Nephron progenitor cell (in vitro differentiated cells): ENCODE measurements around the gene CYP26A1.

ENCODE experiments used
- DNase-seq: peaks from one replicate; pipeline ENCODE4 v3.0.0; 2021
- H3K27ac Mint-ChIP-seq: 2 replicates; pipeline ENCODE4 v1.8.0; 2021; ENCODE audit warnings: mild to moderate bottlenecking, moderate library complexity, mixed read lengths
- H3K27me3 Mint-ChIP-seq: 2 replicates; pipeline ENCODE4 v1.8.0; 2021; ENCODE audit warnings: mild to moderate bottlenecking, low read depth, mixed read lengths; ENCODE audit not compliant: poor library complexity
- H3K36me3 Mint-ChIP-seq: 2 replicates; pipeline ENCODE4 v1.8.0; 2021; ENCODE audit warnings: low read depth, mixed read lengths
- H3K4me1 Mint-ChIP-seq: 2 replicates; pipeline ENCODE4 v1.8.0; 2021; ENCODE audit warnings: mixed read lengths
- H3K4me3 Mint-ChIP-seq: 2 replicates; pipeline ENCODE4 v1.8.0; 2021; ENCODE audit warnings: mild to moderate bottlenecking, moderate library complexity, mixed read lengths
- H3K9me3 Mint-ChIP-seq: 2 replicates; pipeline ENCODE4 v1.8.0; 2021; ENCODE audit warnings: mild to moderate bottlenecking, moderate library complexity, mixed read lengths
- TF ChIP-seq, protein P1 (sequence below): fragments of 200-600 bp; sonication (generic); IDR thresholded peaks from 2 replicates; pipeline ENCODE4 v1.5.0; 2021; ENCODE audit warnings: antibody characterized with exemption

The CYP26A1 gene, protein sequence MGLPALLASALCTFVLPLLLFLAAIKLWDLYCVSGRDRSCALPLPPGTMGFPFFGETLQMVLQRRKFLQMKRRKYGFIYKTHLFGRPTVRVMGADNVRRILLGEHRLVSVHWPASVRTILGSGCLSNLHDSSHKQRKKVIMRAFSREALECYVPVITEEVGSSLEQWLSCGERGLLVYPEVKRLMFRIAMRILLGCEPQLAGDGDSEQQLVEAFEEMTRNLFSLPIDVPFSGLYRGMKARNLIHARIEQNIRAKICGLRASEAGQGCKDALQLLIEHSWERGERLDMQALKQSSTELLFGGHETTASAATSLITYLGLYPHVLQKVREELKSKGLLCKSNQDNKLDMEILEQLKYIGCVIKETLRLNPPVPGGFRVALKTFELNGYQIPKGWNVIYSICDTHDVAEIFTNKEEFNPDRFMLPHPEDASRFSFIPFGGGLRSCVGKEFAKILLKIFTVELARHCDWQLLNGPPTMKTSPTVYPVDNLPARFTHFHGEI

GRCh38 chr10:93073539-93074146, at the start of gene CYP26A1:
TSS of gene CYP26A1 (plus strand) at chr10:93073893. CDS start at chr10:93073935, 42 bp downstream.
- peaks cover 86% of the 10 kb centered on the region for H3K27me3 Mint-ChIP-seq
- peak; percentile 46 for DNase-seq

DNA sequence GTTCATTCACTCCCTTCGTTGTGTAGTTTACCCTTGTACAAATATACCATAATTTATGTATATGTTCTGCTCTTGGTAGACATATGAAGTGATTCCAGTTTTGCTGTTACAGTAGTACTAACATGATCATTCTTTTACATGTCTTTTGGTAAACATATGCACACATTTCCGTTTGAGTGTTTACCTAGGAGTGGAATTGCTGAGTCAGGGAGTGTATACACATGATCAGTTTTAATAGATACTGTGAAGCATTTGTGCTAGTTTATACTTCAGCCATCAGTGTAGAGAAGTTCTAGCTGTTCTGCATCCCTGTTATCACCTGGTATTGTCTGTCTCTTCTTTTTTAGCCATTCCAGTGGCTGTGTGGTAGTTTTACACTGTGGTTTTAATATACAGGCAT, 47.6 kb upstream of the CYP26A1 start:
- H3K27ac Mint-ChIP-seq: no peak overlapping the region
- no peak overlapping the region for H3K4me3 Mint-ChIP-seq
- H3K4me1 Mint-ChIP-seq: no peaks in the 10 kb centered on the region
- no peaks in the 10 kb centered on the region for H3K27me3 Mint-ChIP-seq
- TF ChIP-seq, protein P1, sequence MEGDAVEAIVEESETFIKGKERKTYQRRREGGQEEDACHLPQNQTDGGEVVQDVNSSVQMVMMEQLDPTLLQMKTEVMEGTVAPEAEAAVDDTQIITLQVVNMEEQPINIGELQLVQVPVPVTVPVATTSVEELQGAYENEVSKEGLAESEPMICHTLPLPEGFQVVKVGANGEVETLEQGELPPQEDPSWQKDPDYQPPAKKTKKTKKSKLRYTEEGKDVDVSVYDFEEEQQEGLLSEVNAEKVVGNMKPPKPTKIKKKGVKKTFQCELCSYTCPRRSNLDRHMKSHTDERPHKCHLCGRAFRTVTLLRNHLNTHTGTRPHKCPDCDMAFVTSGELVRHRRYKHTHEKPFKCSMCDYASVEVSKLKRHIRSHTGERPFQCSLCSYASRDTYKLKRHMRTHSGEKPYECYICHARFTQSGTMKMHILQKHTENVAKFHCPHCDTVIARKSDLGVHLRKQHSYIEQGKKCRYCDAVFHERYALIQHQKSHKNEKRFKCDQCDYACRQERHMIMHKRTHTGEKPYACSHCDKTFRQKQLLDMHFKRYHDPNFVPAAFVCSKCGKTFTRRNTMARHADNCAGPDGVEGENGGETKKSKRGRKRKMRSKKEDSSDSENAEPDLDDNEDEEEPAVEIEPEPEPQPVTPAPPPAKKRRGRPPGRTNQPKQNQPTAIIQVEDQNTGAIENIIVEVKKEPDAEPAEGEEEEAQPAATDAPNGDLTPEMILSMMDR: no peak
- H3K36me3 Mint-ChIP-seq: peaks cover 18% of the 10 kb centered on the region
- H3K9me3 Mint-ChIP-seq: peaks cover 14% of the 10 kb centered on the region
- DNase-seq: no peak

More at GRCh38 chr10:93073539-93074146, at the start of gene CYP26A1:
- no peaks in the 10 kb centered on the region for H3K36me3 Mint-ChIP-seq
- no peak within 1 kb of the TSS for H3K27ac Mint-ChIP-seq
- peaks cover 74% of the 10 kb centered on the region for H3K4me1 Mint-ChIP-seq
- no peaks in the 10 kb centered on the region for H3K9me3 Mint-ChIP-seq
- H3K4me3 Mint-ChIP-seq: peak within 1 kb of the TSS; percentile 90
- TF ChIP-seq, protein P1: no peak

- DNase-seq: no peak
- TF ChIP-seq, protein P1: no peak
- peaks cover 18% of the 10 kb centered on the region for H3K36me3 Mint-ChIP-seq
- H3K27ac Mint-ChIP-seq: no peak overlapping the region
- H3K9me3 Mint-ChIP-seq: peaks cover 14% of the 10 kb centered on the region
- H3K4me1 Mint-ChIP-seq: no peaks in the 10 kb centered on the region
- H3K4me3 Mint-ChIP-seq: no peak overlapping the region
- peaks cover 5% of the 10 kb centered on the region for H3K27me3 Mint-ChIP-seq
These were observed 46.2 kb upstream of the CYP26A1 start for GRCh38 chr10:93027508-93027907.

- H3K4me3 Mint-ChIP-seq: no peak overlapping the region
- H3K27me3 Mint-ChIP-seq: peaks cover 10% of the 10 kb centered on the region
- peaks cover 18% of the 10 kb centered on the region for H3K36me3 Mint-ChIP-seq
- TF ChIP-seq, protein P1: no peak
- no peak for DNase-seq
- peaks cover 14% of the 10 kb centered on the region for H3K9me3 Mint-ChIP-seq
- no peaks in the 10 kb centered on the region for H3K4me1 Mint-ChIP-seq
- H3K27ac Mint-ChIP-seq: no peak overlapping the region
These were observed 44.8 kb upstream of the CYP26A1 start for GRCh38 chr10:93028883-93029282.

- no peak overlapping the region for H3K27ac Mint-ChIP-seq
- H3K4me1 Mint-ChIP-seq: no peaks in the 10 kb centered on the region
- peaks cover 14% of the 10 kb centered on the region for H3K9me3 Mint-ChIP-seq
- H3K27me3 Mint-ChIP-seq: peaks cover 10% of the 10 kb centered on the region
- no peak overlapping the region for H3K4me3 Mint-ChIP-seq
- no peak for DNase-seq
- TF ChIP-seq, protein P1: no peak
- H3K36me3 Mint-ChIP-seq: peaks cover 18% of the 10 kb centered on the region
These were observed 43.3 kb upstream of the CYP26A1 start for GRCh38 chr10:93030409-93030808.
